LNCAP (cell line): ENCODE data around the gene LIF.

ENCODE experiments used
- TF ChIP-seq, protein P1 (sequence below): fragments of 450-650 bp; IDR thresholded peaks from 2 replicates; pipeline ENCODE4 v1.5.1; 2017; ENCODE audit warnings: mild to moderate bottlenecking

LIF gene

GRCh38 chr22:30266445-30267381 is 20.2 kb upstream of the LIF start, which contains the start of gene OSM:
Gene OSM (minus strand): TSS chr22:30266851. CDS start chr22:30266799, 52 bp downstream.
- TF ChIP-seq, protein P1, sequence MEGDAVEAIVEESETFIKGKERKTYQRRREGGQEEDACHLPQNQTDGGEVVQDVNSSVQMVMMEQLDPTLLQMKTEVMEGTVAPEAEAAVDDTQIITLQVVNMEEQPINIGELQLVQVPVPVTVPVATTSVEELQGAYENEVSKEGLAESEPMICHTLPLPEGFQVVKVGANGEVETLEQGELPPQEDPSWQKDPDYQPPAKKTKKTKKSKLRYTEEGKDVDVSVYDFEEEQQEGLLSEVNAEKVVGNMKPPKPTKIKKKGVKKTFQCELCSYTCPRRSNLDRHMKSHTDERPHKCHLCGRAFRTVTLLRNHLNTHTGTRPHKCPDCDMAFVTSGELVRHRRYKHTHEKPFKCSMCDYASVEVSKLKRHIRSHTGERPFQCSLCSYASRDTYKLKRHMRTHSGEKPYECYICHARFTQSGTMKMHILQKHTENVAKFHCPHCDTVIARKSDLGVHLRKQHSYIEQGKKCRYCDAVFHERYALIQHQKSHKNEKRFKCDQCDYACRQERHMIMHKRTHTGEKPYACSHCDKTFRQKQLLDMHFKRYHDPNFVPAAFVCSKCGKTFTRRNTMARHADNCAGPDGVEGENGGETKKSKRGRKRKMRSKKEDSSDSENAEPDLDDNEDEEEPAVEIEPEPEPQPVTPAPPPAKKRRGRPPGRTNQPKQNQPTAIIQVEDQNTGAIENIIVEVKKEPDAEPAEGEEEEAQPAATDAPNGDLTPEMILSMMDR, result no peak

- TF ChIP-seq, protein P1, result no peak
Measured at GRCh38 chr22:30265823-30266444, 19.4 kb upstream of the LIF start.

DNA sequence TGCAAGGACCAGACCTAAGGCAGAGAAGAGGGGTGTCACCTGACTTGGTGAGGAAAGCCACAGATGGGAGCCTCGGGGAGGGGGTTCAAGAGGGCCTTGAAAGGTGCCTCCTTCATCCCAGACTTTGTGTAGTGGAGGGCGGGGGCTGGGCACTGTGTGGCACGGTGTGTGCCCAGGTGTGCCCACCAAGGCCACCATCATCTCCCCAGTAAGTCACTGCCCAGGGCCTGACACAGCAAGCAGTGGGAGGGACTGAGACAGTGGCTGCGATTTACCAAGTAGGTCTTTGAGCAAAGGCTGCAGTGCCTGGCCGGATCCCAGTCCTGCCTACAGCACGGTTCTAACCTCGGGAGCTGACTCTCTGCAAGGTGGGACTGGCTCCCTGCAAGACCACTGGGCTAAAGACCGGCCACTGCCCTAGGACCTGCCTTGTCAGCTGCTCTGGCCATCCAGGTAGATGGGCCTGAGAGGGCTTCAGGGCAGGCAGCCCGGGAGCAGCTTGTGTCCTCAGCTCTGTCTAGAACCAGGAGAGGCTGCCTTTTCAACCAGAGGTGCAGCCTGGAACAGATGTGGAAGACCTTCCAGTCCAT is 18.7 kb upstream of the LIF start:
- TF ChIP-seq, protein P1, result no peak

GRCh38 chr22:30263883-30264282 is 17.3 kb upstream of the LIF start:
- TF ChIP-seq, protein P1, result no peak

GRCh38 chr22:30262917-30263741 is 16.6 kb upstream of the LIF start:
- TF ChIP-seq, protein P1, result peak; percentile 95

- TF ChIP-seq, protein P1, result no peak
Measured at GRCh38 chr22:30262112-30262511, 15.6 kb upstream of the LIF start.

GRCh38 chr22:30261134-30261533 is 14.6 kb upstream of the LIF start:
- TF ChIP-seq, protein P1, result no peak
